AG09319 (cell line): ENCODE results near the gene PRR23E.

ENCODE experiments used
- DNase-seq: peaks from one replicate; pipeline ENCODE4 v3.0.0-alpha.2; 2010; ENCODE audit warnings: low read depth; ENCODE audit errors: extremely low read depth
- CTCF ChIP-seq: IDR thresholded peaks from 2 replicates; pipeline ENCODE4 v1.5.1; 2011; ENCODE audit warnings: low read depth, mild to moderate bottlenecking, inconsistent platforms, low read length, moderate library complexity

Gene PRR23E, protein sequence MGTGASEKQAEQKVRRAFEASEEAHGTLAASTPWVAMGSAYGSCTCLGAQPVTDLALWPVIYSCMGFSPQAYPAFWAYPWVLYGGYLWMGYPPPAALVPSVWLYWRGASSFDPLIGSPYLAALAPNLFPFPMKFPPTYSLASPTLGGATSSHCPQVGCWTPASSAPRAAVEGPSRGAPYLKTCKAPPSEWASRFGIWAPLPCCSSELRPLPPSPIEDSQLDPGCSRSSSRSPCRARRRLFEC

GRCh38 chr3:127192576-127193232 lies at the start of gene PRR23E:
Gene PRR23E, plus strand, starts transcription at chr3:127193131. Its CDS starts 3,555 bp downstream, at chr3:127196686.
- no peak for DNase-seq
- TF ChIP-seq CTCF, result no peak

DNA sequence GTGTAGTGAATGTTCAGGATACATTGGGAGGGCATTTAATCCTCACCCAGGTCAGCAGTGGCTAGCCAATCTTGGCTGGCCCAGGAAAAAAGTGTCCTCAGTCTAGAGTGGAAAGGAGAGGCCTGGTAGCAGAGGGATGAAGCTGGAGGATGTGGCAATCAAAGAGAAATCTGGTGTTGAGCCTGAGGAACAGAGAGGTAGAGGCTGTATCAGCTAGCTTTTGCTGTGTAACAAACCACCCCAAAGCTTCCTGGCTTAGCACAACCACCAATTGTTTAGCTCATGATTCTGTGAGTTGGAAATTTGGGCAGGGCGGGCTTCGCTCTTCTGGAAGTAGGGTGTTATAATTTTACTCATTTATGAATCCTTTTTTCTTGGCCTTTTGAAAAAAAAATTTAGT lies 49.8 kb upstream of the PRR23E start:
- TF ChIP-seq CTCF, result no peak
- no peak for DNase-seq

DNA sequence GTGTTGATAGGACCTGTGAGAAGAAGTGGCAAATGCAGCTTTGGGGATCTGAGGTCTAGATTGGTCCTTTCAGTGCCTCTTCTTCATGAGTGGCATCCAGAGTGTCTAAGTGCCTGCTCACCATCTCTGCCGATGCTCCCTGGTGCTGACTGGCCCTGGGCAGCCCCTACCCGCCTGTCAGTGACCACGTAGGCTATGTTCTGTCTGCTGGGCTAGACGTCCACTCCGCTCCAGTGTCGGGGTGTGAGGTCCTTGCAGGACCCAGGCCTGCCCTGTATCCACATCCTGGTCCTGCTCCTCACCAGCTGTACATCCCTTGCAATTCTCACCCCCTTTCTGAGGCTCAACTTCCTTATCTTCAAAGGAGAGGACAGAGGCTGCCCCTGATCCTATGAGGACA lies 48.3 kb upstream of the PRR23E start:
- DNase-seq, result no peak
- TF ChIP-seq CTCF, result no peak

GRCh38 chr3:127145266-127145665 lies 47.7 kb upstream of the PRR23E start:
- DNase-seq, result no peak
- no peak for TF ChIP-seq CTCF

DNA sequence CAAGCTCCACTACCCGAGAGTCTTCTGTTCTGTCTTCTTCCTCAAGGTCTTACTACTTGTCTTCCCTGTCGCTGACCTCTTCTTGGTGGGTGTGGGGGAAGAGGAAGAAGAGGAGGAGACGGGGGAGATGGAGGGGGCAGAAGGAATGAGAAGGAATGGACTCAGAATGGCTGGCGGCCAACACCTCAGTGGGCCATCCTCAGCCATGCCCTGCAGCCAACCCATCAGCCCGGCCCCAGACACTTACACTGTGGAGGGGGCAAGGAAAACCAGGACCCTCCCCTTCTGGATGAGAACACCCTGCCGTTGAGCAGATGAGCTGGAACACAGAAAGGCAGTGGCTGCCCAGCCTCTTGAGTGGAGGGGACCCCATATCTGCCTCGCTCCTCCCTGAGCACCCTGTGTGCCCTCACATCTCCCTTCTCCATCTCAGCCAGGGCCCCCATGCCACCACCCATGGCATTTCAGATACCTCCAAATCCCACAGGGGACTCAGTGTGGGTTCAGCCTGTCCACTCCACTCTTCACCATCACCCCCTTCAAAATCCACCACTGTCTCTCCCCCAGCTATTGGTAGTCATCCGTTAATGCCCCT lies 45.5 kb upstream of the PRR23E start:
- TF ChIP-seq CTCF, result no peak
- no peak for DNase-seq

DNA sequence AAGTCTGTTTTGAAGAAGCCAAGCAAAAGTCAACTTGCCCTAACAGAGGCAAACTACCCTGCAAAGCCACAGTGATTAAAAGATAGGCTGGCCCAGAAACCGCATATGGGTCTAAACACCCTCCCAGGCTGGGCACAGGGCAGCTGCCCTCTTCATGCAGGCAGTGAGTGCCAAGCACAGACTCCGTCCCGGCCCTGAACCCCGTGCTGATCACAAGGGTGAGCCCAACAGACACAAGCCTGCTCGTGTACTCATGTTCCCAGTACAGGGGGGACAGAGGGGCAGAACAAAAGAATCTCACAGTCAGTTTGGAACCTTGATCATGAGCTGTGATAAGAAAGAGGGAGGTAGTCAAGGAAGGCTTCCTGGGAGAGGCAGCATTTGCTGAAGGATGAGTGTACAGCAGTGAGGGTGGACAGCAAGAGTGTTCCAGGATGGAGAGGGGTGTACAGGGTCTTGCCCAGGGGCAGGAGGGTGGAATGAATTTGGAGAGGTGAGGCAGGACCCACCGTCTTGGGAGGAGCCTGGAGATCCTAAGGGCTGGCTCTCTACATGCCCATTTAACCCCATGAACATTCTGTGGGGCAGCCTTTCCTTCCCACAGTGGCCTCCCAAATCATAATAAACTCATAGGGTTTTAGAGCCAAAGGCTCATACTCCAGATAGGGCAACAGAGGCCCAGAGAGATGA lies 43.2 kb upstream of the PRR23E start:
- no peak for DNase-seq
- no peak for TF ChIP-seq CTCF
